Neural progenitor cell (in vitro differentiated cells): ENCODE measurements around the gene ELAVL3. TPM values are rescaled to one million over a fixed set of nuclear protein-coding genes. Genes with fewer than 3 reads are reported as not detected.

Experiments
- DNase-seq: peaks from one replicate; pipeline ENCODE4 v3.0.0-alpha.2; 2016; ENCODE audit warnings: low spot score
- H2AFZ ChIP-seq: fragments of 200-600 bp; sonication (generic); replicated peaks from 2 replicates; pipeline ENCODE4 v1.6.1; 2016; ENCODE audit warnings: antibody characterized with exemption
- H3F3A ChIP-seq: fragments of 200-600 bp; sonication (generic); 2 replicates; pipeline ENCODE4 v1.6.1; 2016; ENCODE audit warnings: antibody characterized with exemption, low read depth
- H3K27ac ChIP-seq: fragments of 200-600 bp; sonication (generic); 2 replicates; pipeline ENCODE4 v1.5.1; 2016; ENCODE audit warnings: mild to moderate bottlenecking
- H3K27me3 ChIP-seq: fragments of 200-600 bp; sonication (generic); 2 replicates; pipeline ENCODE4 v1.6.1; 2016; ENCODE audit warnings: mild to moderate bottlenecking, moderate library complexity
- H3K36me3 ChIP-seq: fragments of 200-600 bp; sonication (generic); 2 replicates; pipeline ENCODE4 v1.5.1; 2016
- H3K4me1 ChIP-seq: fragments of 200-600 bp; sonication (generic); 2 replicates; pipeline ENCODE4 v1.6.1; 2016; ENCODE audit warnings: mixed run types
- H3K4me2 ChIP-seq: fragments of 200-600 bp; sonication (generic); 2 replicates; pipeline ENCODE4 v1.6.1; 2016
- H3K4me3 ChIP-seq: fragments of 200-600 bp; sonication (generic); 2 replicates; pipeline ENCODE4 v1.5.1; 2016
- H3K79me2 ChIP-seq: fragments of 200-600 bp; sonication (generic); 2 replicates; pipeline ENCODE4 v1.6.1; 2016; ENCODE audit warnings: low read depth
- H3K9ac ChIP-seq: fragments of 200-600 bp; sonication (generic); 2 replicates; pipeline ENCODE4 v1.6.1; 2016
- H3K9me3 ChIP-seq: fragments of 200-600 bp; sonication (generic); 2 replicates; pipeline ENCODE4 v1.5.1; 2016; ENCODE audit warnings: low read depth
- H4K20me1 ChIP-seq: fragments of 200-600 bp; sonication (generic); 2 replicates; pipeline ENCODE4 v1.6.1; 2016; ENCODE audit warnings: low read depth
- H3K27ac Mint-ChIP-seq: 3 replicates; pipeline ENCODE4 v1.8.0; 2021; ENCODE audit warnings: mixed read lengths
- H3K27me3 Mint-ChIP-seq: 2 replicates; pipeline ENCODE4 v1.8.0; 2022; ENCODE audit warnings: low read depth, mild to moderate bottlenecking, inconsistent platforms, moderate library complexity, mixed read lengths; ENCODE audit not compliant: insufficient read depth
- H3K36me3 Mint-ChIP-seq: 3 replicates; pipeline ENCODE4 v1.8.0; 2021; ENCODE audit warnings: mixed read lengths
- H3K4me1 Mint-ChIP-seq: 3 replicates; pipeline ENCODE4 v1.8.0; 2021; ENCODE audit warnings: mixed read lengths
- H3K4me3 Mint-ChIP-seq: 3 replicates; pipeline ENCODE4 v1.8.0; 2021; ENCODE audit warnings: mild to moderate bottlenecking, moderate library complexity, mixed read lengths
- H3K9me3 Mint-ChIP-seq: 3 replicates; pipeline ENCODE4 v1.8.0; 2020; ENCODE audit warnings: mixed read lengths
- CTCF ChIP-seq: fragments of 200-600 bp; sonication (generic); IDR thresholded peaks from 2 replicates; pipeline ENCODE4 v1.5.1; 2017; ENCODE audit warnings: antibody characterized with exemption, mild to moderate bottlenecking
- EZH2 ChIP-seq: fragments of 200-600 bp; sonication (generic); IDR thresholded peaks from 2 replicates; pipeline ENCODE4 v1.6.1; 2017; ENCODE audit warnings: antibody characterized with exemption, mild to moderate bottlenecking, moderate library complexity
- EZH2phosphoT487 ChIP-seq: fragments of 200-600 bp; sonication (generic); IDR thresholded peaks from 2 replicates; pipeline ENCODE4 v1.6.1; 2017; ENCODE audit warnings: antibody characterized with exemption
- total RNA-seq: library from RNA; depleted of rRNA; stranded (reverse); fragments of >200 nt; gene quantifications from 2 replicates; pipeline ENCODE4 v1.2.3, GENCODE V29; 2015; ENCODE audit warnings: low replicate concordance

Gene ELAVL3
- total RNA-seq, 1 donor from 2014 or later = not detected

GRCh38 chr19:11437955-11438354, 42.9 kb downstream of the ELAVL3 start:
- H3K9me3 Mint-ChIP-seq = no peaks in the 10 kb centered on the region
- peak overlapping the region; percentile 100 for H3K4me3 Mint-ChIP-seq
- Histone ChIP-seq H3K27ac (no peak overlapping the region), H3K9me3 (no peaks in the 10 kb centered on the region), H3K4me2 (no peak overlapping the region), H3K9ac (no peak overlapping the region), H3K79me2 (peaks cover 28% of the 10 kb centered on the region), H2AFZ (no peak overlapping the region), H3K4me3 (no peak overlapping the region), H3K36me3 (peaks cover 5% of the 10 kb centered on the region), H4K20me1 (peaks cover 13% of the 10 kb centered on the region), H3K4me1 (peaks cover 11% of the 10 kb centered on the region), H3F3A (peaks cover 16% of the 10 kb centered on the region), H3K27me3 (no peaks in the 10 kb centered on the region)
- peaks cover 18% of the 10 kb centered on the region for H3K36me3 Mint-ChIP-seq
- no peak overlapping the region for H3K27ac Mint-ChIP-seq
- DNase-seq = no peak
- peaks cover 11% of the 10 kb centered on the region for H3K27me3 Mint-ChIP-seq
- peaks cover 21% of the 10 kb centered on the region for H3K4me1 Mint-ChIP-seq
- no peak for TF ChIP-seq CTCF

GRCh38 chr19:11435833-11436313, 45.0 kb downstream of the ELAVL3 start:
- peak; percentile 55 for DNase-seq
- Mint-ChIP-seq H3K4me3 (peak overlapping the region; percentile 100), H3K4me1 (peaks cover 21% of the 10 kb centered on the region), H3K9me3 (no peaks in the 10 kb centered on the region), H3K27me3 (peaks cover 7% of the 10 kb centered on the region), H3K27ac (peak overlapping the region; percentile 93), H3K36me3 (peaks cover 13% of the 10 kb centered on the region)
- Histone ChIP-seq H3K27me3 (no peaks in the 10 kb centered on the region), H3K9me3 (no peaks in the 10 kb centered on the region), H3K79me2 (peaks cover 28% of the 10 kb centered on the region), H3K27ac (no peak overlapping the region), H3F3A (peaks cover 16% of the 10 kb centered on the region), H3K36me3 (peaks cover 5% of the 10 kb centered on the region), H3K4me3 (peak overlapping the region; percentile 64), H2AFZ (peak overlapping the region; percentile 18), H3K9ac (peak overlapping the region; percentile 87), H4K20me1 (peaks cover 1% of the 10 kb centered on the region), H3K4me1 (peaks cover 11% of the 10 kb centered on the region), H3K4me2 (peak overlapping the region; percentile 97)
- TF ChIP-seq CTCF (no peak), EZH2phosphoT487 (no peak), EZH2 (no peak)

GRCh38 chr19:11435057-11435832, 45.6 kb downstream of the ELAVL3 start, which contains the start of the genes ODAD3 and PRKCSH:
ODAD3 (minus strand) TSS chr19:11435121; CDS start chr19:11435016, 105 bp downstream.
PRKCSH (plus strand) TSS chr19:11435635; CDS start chr19:11436118, 483 bp downstream.
- no peak for TF ChIP-seq EZH2
- TF ChIP-seq CTCF = peak; percentile 81
- Mint-ChIP-seq H3K4me1 (peaks cover 21% of the 10 kb centered on the region), H3K9me3 (no peaks in the 10 kb centered on the region), H3K27me3 (peaks cover 7% of the 10 kb centered on the region), H3K4me3 (peak within 1 kb of the TSS; percentile 100), H3K27ac (peak within 1 kb of the TSS; percentile 94), H3K36me3 (peaks cover 13% of the 10 kb centered on the region)
- Histone ChIP-seq H3K4me1 (peaks cover 11% of the 10 kb centered on the region), H3K27ac (no peak within 1 kb of the TSS), H3K4me2 (peak within 1 kb of the TSS; percentile 97), H4K20me1 (no peaks in the 10 kb centered on the region), H3F3A (peaks cover 16% of the 10 kb centered on the region), H3K27me3 (no peaks in the 10 kb centered on the region), H3K9me3 (no peaks in the 10 kb centered on the region), H3K79me2 (peaks cover 28% of the 10 kb centered on the region), H3K9ac (peak within 1 kb of the TSS; percentile 87), H2AFZ (peak within 1 kb of the TSS; percentile 97), H3K4me3 (peak within 1 kb of the TSS; percentile 64), H3K36me3 (peaks cover 5% of the 10 kb centered on the region)
- peak; percentile 100 for DNase-seq
